H1 (cell line): Measurements from ENCODE around the gene FOXI3. TPM values are rescaled to one million over a fixed set of nuclear protein-coding genes. Genes with fewer than 3 reads are reported as not detected.

ENCODE experiments used
- ASH2L ChIP-seq: fragments of 200-600, 300-600 bp; sonication (generic); IDR thresholded peaks from one replicate; pipeline ENCODE4 v1.7.1; 2017; ENCODE audit warnings: low read length
- CREB1 ChIP-seq: IDR thresholded peaks from 2 replicates; pipeline ENCODE4 v1.6.1; 2012; ENCODE audit warnings: inconsistent platforms
- CTCF ChIP-seq, 3 experiments: IDR thresholded peaks; 1 replicate in 2 of 3; 2 replicates in 1 of 3; pipeline versions ENCODE4 v1.5.1 to v1.6.1; 2011; ENCODE audit warnings: low read length in 3 of 3, mild to moderate bottlenecking in 3 of 3, inconsistent platforms in 2 of 3, low read depth in 1 of 3, moderate library complexity in 1 of 3; ENCODE audit not compliant: insufficient read depth in 1 of 3; ENCODE audit errors: control extremely low read depth in 1 of 3
- HDAC2 ChIP-seq, 2 experiments: fragments of 300-600 bp in 1 of 2; sonication (generic) in 1 of 2; IDR thresholded peaks; 2 replicates each; pipeline ENCODE4 v1.6.1; 2011 to 2012; ENCODE audit warnings: low read depth in 2 of 2, low read length in 2 of 2, mild to moderate bottlenecking in 2 of 2, moderate library complexity in 2 of 2, borderline replicate concordance in 1 of 2, inconsistent platforms in 1 of 2
- JUND ChIP-seq: IDR thresholded peaks from 2 replicates; pipeline ENCODE4 v1.6.1; 2011; ENCODE audit warnings: mild to moderate bottlenecking, improper control_type of control experiment, low read length
- KDM1A ChIP-seq: fragments of 200-600, 300-600 bp; sonication (generic); IDR thresholded peaks from 2 replicates; pipeline ENCODE4 v1.7.1; 2016; ENCODE audit warnings: mild to moderate bottlenecking, low read length, borderline replicate concordance
- KDM4A ChIP-seq: IDR thresholded peaks from one replicate; pipeline ENCODE4 v1.7.1; 2012; ENCODE audit warnings: low read depth, mild to moderate bottlenecking, moderate library complexity, low read length, inconsistent platforms; ENCODE audit not compliant: severe bottlenecking
- NANOG ChIP-seq: IDR thresholded peaks from 2 replicates; pipeline ENCODE4 v1.6.1; 2011; ENCODE audit warnings: low read length, low read depth, mild to moderate bottlenecking, inconsistent platforms; ENCODE audit not compliant: insufficient read depth, poor library complexity, severe bottlenecking
- RAD21 ChIP-seq, 2 experiments: IDR thresholded peaks in 1 of 2; conservative IDR thresholded peaks in 1 of 2; 2 replicates each; pipeline ENCODE4 v1.6.1; 2011; ENCODE audit warnings: low read depth in 2 of 2, low read length in 2 of 2, improper control_type of control experiment in 1 of 2, inconsistent platforms in 1 of 2, mild to moderate bottlenecking in 1 of 2, moderate library complexity in 1 of 2
- RBBP5 ChIP-seq: IDR thresholded peaks from 2 replicates; pipeline ENCODE4 v1.7.1; 2012; ENCODE audit warnings: low read depth, mild to moderate bottlenecking, inconsistent platforms, low read length, moderate library complexity, borderline replicate concordance
- RFX5 ChIP-seq: IDR thresholded peaks from 2 replicates; pipeline ENCODE4 v1.6.1; 2011; ENCODE audit warnings: low read depth, low read length, improper control_type of control experiment, borderline replicate concordance
- RNF2 ChIP-seq: fragments of 200-900, 300-1000 bp; sonication (generic); IDR thresholded peaks from 2 replicates; pipeline ENCODE4 v1.7.1; 2016; ENCODE audit warnings: borderline replicate concordance, low read depth, mild to moderate bottlenecking, antibody characterized with exemption, low read length; ENCODE audit not compliant: poor library complexity, severe bottlenecking; ENCODE audit errors: missing control alignments
- SIRT6 ChIP-seq: IDR thresholded peaks from one replicate; pipeline ENCODE4 v1.7.1; 2012; ENCODE audit warnings: low read length, inconsistent platforms
- SP1 ChIP-seq: IDR thresholded peaks from 2 replicates; pipeline ENCODE4 v1.6.1; 2011; ENCODE audit warnings: low read depth, low read length
- SP2 ChIP-seq: IDR thresholded peaks from 2 replicates; pipeline ENCODE4 v1.6.1; 2012; ENCODE audit warnings: mild to moderate bottlenecking, low read length, inconsistent platforms
- TAF1 ChIP-seq: IDR thresholded peaks from 2 replicates; pipeline ENCODE4 v1.6.1; 2011; ENCODE audit warnings: mild to moderate bottlenecking, low read depth, low read length
- TEAD4 ChIP-seq: IDR thresholded peaks from 2 replicates; pipeline ENCODE4 v1.6.1; 2012; ENCODE audit warnings: low read depth, low read length, inconsistent platforms, mixed read lengths
- YY1 ChIP-seq: IDR thresholded peaks from 2 replicates; pipeline ENCODE4 v1.6.1; 2011; ENCODE audit warnings: low read depth, mild to moderate bottlenecking, low read length
- polyA plus RNA-seq, 7 experiments: library from polyadenylated mRNA; depleted of rRNA in 3 of 7; stranded (reverse) in 5 of 7; unstranded in 2 of 7; fragments of >200 nt in 5 of 7; fragments of 200-250 nt in 2 of 7; gene quantifications; 1 replicate in 5 of 7; 2 replicates in 1 of 7; 4 replicates in 1 of 7; pipeline versions ENCODE4 v1.2.1 to v1.2.3, GENCODE V29; 2011 to 2013; ENCODE audit warnings: missing spikeins in 2 of 7, mixed read lengths in 2 of 7
- total RNA-seq: library from RNA; stranded (reverse); fragmentation: NEBNext Ultra II Directional; extraction: Animal tissue kit (Norgen Biotek cat#: 25700); gene quantifications from 2 replicates; pipeline ENCODE4 v1.2.1, GENCODE V29; 2021

The FOXI3 gene
- total and polyA plus RNA-seq, 2 of the 8 experiments (the other 6 are each of a cell fraction or from before 2014, with no cell fraction given) = 6.8 to 15.9 TPM

GRCh38 chr2:88416016-88416663, 36.4 kb downstream of the FOXI3 start (continued):
- TF ChIP-seq RFX5 = no peak
- TF ChIP-seq SP2 = no peak
- peak; percentile 58 for TF ChIP-seq ASH2L
- 0 out of 2 replicates have a peak, but pooled peaks have one; percentile 20 for TF ChIP-seq JUND
- peak; percentile 80 for TF ChIP-seq NANOG
- TF ChIP-seq YY1 = no peak
- TF ChIP-seq TAF1 = no peak
- no peak for TF ChIP-seq RBBP5
- TF ChIP-seq CTCF (IDR thresholded peaks at IDR 0.05; ENCODE audit: control extremely low read depth in 1 of 3, insufficient read depth in 1 of 3, low read depth in 1 of 3, low read length in 3 of 3) = no peak
- TF ChIP-seq RAD21 (IDR thresholded peaks at IDR 0.05 in 1 of 2, conservative IDR thresholded peaks at IDR 0.05 in 1 of 2; ENCODE audit: low read depth in 2 of 2, low read length in 2 of 2) = peak in 1 of 2 experiments; percentile 13; a peak in 1 of 4 replicates
- 0 out of 2 replicates have a peak, but pooled peaks have one; percentile 25 for TF ChIP-seq SP1
- TF ChIP-seq SIRT6 = no peak
- no peak for TF ChIP-seq KDM4A
- peak; percentile 33; the same call in 1 of the 2 replicates for TF ChIP-seq TEAD4
- TF ChIP-seq RNF2 = no peak
- TF ChIP-seq HDAC2 (IDR thresholded peaks at IDR 0.05; ENCODE audit: borderline replicate concordance in 1 of 2, low read depth in 2 of 2, low read length in 2 of 2) = peak; percentile 54 to 74; a peak in 3 of 4 replicates
- peak; percentile 23; the same call in 1 of the 2 replicates for TF ChIP-seq KDM1A
- TF ChIP-seq CREB1 = no peak
